Progenitor cell of endocrine pancreas (in vitro differentiated cells): ENCODE results near the gene OR10G7. TPM values are rescaled to one million over a fixed set of nuclear protein-coding genes. Genes with fewer than 3 reads are reported as not detected.

ENCODE experiments used
- DNase-seq: peaks from one replicate; pipeline ENCODE4 v3.0.0; 2021; ENCODE audit warnings: low spot score; ENCODE audit not compliant: unreplicated experiment
- H3K27ac Mint-ChIP-seq: 2 replicates; pipeline ENCODE4 v1.8.0; 2021; ENCODE audit warnings: mild to moderate bottlenecking, moderate library complexity, mixed read lengths
- H3K27me3 Mint-ChIP-seq: 2 replicates; pipeline ENCODE4 v1.8.0; 2021; ENCODE audit warnings: mixed read lengths
- H3K36me3 Mint-ChIP-seq: 2 replicates; pipeline ENCODE4 v1.8.0; 2022; ENCODE audit warnings: mixed read lengths; ENCODE audit not compliant: insufficient read depth
- H3K4me1 Mint-ChIP-seq: 2 replicates; pipeline ENCODE4 v1.8.0; 2021; ENCODE audit warnings: low read depth, mixed read lengths
- H3K4me3 Mint-ChIP-seq: 2 replicates; pipeline ENCODE4 v1.8.0; 2021; ENCODE audit warnings: low read depth, mild to moderate bottlenecking, moderate library complexity, mixed read lengths
- H3K9me3 Mint-ChIP-seq: 2 replicates; pipeline ENCODE4 v1.8.0; 2021; ENCODE audit warnings: low read depth, mixed read lengths
- total RNA-seq: library from RNA; stranded (reverse); gene quantifications from 2 replicates; pipeline ENCODE4 v1.2.1, GENCODE V29; 2021
- TF ChIP-seq, protein P1 (sequence below): fragments of 200-600 bp; sonication (generic); IDR thresholded peaks from one replicate; pipeline ENCODE4 v1.5.0; 2021; ENCODE audit warnings: antibody characterized with exemption, mild to moderate bottlenecking; ENCODE audit not compliant: unreplicated experiment

The OR10G7 gene
- total RNA-seq, 1 donor from 2014 or later: not detected

DNA sequence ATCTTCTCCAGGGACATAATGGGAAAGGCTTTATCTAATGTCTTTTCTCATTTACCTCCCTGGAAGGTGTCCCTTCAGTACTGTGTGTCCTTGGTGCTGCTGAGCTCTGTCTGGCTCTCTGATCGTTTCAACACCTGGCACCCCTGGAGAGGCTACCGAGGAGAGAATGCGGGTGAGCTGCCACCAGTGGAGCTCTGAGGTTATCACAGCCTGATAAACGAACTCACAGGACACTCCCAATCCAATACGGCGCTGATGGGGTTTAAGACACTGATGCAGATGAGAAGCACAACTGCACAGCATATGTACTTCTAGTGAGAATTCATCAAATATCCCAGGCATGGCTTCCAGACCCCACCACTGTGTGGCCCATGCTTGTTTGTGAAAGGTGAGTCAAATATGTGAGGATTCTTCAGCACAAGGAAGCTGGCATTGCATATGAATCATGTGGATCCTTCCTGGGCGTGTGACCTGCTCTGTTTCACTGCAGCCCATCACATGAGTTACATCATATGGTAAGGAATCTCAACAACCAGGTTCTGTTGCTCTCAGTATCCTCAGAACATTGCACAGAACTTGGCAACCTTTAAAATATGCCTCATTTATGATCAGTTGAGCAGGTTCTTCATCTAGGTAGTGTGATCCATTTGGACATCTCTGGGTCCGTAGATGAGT lies 39.3 kb upstream of the OR10G7 start:
- Mint-ChIP-seq H3K9me3 (no peaks in the 10 kb centered on the region), H3K36me3 (no peaks in the 10 kb centered on the region), H3K4me1 (peaks cover 10% of the 10 kb centered on the region), H3K27me3 (peaks cover 14% of the 10 kb centered on the region), H3K4me3 (no peak overlapping the region), H3K27ac (no peak overlapping the region)
- DNase-seq: no peak
- TF ChIP-seq, protein P1, sequence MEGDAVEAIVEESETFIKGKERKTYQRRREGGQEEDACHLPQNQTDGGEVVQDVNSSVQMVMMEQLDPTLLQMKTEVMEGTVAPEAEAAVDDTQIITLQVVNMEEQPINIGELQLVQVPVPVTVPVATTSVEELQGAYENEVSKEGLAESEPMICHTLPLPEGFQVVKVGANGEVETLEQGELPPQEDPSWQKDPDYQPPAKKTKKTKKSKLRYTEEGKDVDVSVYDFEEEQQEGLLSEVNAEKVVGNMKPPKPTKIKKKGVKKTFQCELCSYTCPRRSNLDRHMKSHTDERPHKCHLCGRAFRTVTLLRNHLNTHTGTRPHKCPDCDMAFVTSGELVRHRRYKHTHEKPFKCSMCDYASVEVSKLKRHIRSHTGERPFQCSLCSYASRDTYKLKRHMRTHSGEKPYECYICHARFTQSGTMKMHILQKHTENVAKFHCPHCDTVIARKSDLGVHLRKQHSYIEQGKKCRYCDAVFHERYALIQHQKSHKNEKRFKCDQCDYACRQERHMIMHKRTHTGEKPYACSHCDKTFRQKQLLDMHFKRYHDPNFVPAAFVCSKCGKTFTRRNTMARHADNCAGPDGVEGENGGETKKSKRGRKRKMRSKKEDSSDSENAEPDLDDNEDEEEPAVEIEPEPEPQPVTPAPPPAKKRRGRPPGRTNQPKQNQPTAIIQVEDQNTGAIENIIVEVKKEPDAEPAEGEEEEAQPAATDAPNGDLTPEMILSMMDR: no peak

DNA sequence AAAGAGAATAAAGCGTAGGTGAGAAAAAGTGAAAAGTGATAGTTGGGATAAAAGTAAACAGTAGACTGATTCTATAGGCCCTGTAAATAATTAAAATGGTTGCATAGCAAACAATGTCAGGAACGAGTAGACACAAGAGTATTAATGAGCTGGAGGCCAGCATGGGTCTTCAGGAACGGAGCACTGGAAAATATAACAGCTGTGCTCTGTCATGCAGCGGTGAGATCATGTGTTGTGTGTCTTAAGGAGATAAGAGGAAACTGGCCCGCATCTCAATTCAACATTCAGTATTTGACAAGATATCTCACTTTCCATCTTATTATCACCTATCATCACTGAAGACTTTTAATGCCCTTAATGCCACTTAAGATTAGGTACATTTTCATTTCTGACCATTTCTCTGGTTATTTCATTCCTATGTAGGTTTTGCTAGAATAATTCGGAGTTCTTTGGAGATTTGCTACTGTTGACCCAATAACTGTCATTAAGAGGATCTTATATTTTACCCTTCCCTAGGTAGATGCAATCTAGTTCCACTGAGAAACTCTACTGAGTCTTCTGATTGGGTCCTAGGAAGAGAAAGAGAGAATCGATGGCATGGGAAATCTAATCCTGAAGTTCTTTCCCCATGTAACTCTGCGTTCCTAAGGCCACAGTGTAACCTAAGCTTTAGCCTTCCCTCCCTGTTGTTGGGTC lies 38.7 kb upstream of the OR10G7 start:
- Mint-ChIP-seq H3K27ac (no peak overlapping the region), H3K4me1 (peaks cover 10% of the 10 kb centered on the region), H3K9me3 (no peaks in the 10 kb centered on the region)

DNA sequence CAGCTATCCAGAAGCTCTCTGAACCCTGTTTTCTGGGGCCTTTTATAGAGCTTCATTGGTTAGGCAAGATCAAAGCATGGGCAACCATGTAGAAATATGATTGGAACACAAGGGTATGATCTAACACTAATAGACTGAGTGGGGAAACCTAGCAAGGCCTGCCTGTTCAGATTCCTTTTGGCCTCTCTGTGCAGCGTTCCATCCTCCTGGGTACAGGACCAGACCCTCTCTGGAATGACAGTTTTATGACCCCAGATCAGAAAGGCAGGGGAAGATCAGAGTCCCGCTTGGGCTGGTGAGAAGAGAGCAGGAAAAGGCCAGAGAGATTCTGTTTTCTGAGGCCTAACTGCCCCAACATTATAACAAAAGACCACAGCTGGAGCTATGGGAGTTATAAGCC lies 37.5 kb upstream of the OR10G7 start:
- no peak for DNase-seq
- H3K27me3 Mint-ChIP-seq: peaks cover 12% of the 10 kb centered on the region
- peak overlapping the region; percentile 33 for H3K27ac Mint-ChIP-seq
- H3K9me3 Mint-ChIP-seq: no peaks in the 10 kb centered on the region
- TF ChIP-seq, protein P1: no peak
- peaks cover 10% of the 10 kb centered on the region for H3K4me1 Mint-ChIP-seq
- no peak overlapping the region for H3K4me3 Mint-ChIP-seq
- H3K36me3 Mint-ChIP-seq: no peaks in the 10 kb centered on the region

More for the DNA sequence above, 38.7 kb upstream of the OR10G7 start:
- H3K4me3 Mint-ChIP-seq: no peak overlapping the region
- H3K27me3 Mint-ChIP-seq: peaks cover 12% of the 10 kb centered on the region
- no peaks in the 10 kb centered on the region for H3K36me3 Mint-ChIP-seq
- no peak for DNase-seq
- TF ChIP-seq, protein P1: no peak

DNA sequence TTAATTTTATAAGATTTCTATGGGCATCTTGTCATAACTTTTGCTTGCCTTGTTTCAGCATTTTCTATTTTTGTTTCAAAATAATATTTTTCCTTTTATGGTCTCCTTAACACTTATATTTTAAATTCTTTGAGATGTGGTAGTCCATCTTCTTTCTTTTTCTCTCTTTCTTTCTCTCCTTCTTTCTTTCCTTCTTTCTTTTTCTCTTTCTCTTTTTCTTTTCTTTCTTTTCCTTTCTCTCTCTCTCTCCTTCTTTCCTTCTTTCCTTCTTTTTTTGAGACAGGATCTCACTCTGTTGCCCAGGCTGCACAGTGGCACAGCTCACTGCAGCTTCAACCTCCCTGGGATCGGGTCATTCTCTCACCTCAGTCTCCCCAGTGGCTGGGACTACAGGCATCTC lies 36.1 kb upstream of the OR10G7 start:
- DNase-seq: no peak
- Mint-ChIP-seq H3K36me3 (no peaks in the 10 kb centered on the region), H3K4me3 (no peak overlapping the region), H3K27ac (no peak overlapping the region), H3K4me1 (peaks cover 10% of the 10 kb centered on the region), H3K9me3 (no peaks in the 10 kb centered on the region), H3K27me3 (peaks cover 10% of the 10 kb centered on the region)
- TF ChIP-seq, protein P1: no peak

DNA sequence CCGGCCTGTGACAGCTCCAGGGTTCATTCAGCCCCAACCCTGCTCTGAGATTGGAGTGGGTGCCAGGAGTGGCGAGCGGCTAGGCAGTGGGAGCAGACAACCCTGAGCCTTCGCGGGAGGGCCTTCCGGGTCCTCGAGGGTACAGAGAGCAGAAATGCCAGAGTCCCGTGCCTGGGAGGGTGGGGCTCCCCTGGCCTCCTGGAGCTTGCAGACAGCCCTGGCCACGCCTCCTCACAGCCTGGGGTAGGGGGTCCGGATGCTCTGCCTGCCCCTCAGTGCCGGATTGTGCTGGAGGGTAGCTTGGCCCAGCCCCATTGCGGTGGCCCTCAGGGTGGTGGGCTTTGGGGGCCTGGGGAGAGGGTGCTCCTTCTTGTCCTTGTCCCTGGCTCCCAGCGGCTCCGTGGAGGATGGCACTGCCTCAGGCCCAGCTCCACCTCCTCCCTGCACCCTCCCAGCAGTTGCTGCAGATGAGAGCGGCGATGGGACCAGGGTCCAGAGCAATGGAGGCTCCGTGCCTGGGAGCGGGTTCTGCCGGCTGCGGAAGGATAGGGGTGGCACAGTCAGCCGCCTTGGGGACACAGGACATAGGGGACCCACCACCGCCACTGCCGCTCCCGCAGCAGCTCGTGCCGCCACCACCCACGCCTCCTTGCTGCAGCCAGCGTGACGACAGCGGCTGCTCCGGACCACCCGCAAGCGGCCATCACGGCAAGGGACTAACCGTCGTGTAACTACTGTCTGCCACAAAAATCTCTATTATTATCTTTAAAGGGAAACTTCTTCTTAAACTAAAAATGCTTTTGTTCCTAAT lies 34.9 kb upstream of the OR10G7 start:
- no peaks in the 10 kb centered on the region for H3K36me3 Mint-ChIP-seq
- peaks cover 8% of the 10 kb centered on the region for H3K27me3 Mint-ChIP-seq
- H3K27ac Mint-ChIP-seq: no peak overlapping the region
- TF ChIP-seq, protein P1: no peak
- H3K4me1 Mint-ChIP-seq: peaks cover 12% of the 10 kb centered on the region
- DNase-seq: no peak
- peak overlapping the region; percentile 65 for H3K4me3 Mint-ChIP-seq
- H3K9me3 Mint-ChIP-seq: no peaks in the 10 kb centered on the region
